ENCODE results near the gene GAGE10.
"Not testable (repeated sequence)": the region's sequence is repeated elsewhere in the genome, so short reads cannot be mapped to it uniquely, and the experiment has no call there.

DNA sequence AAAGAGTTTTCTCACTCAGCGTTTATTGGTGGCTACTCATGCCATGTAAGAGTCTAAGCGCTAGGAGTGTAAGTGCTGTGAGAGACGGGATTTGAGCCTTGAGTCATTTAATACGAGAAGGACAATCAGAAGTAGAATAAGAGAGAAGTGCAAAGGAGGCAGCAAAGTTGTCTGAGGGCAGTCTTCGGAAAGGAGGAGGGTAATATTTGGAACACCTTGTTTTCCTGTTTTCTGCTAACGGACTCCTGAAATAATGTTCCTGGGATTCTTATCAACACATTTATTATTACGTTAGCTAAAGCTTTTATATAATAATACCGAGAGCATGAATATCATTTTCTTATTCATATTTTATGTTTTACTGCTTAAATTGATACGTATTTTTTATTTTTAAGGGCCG is 42.0 kb downstream of the GAGE10 start:
- TF ChIP-seq ZNF274 (IDR thresholded peaks at IDR 0.05; ENCODE audit: low read depth, low read length); YY1 (IDR thresholded peaks at IDR 0.05; ENCODE audit: insufficient read depth, insufficient read length): not testable (repeated sequence)
